Measurements from ENCODE around the gene LRP5.

The LRP5 gene

GRCh38 chr11:68367252-68367651 is 54.9 kb downstream of the LRP5 start:
- H3K4me3 Mint-ChIP-seq = no peak overlapping the region
- H3K27me3 Mint-ChIP-seq = no peaks in the 10 kb centered on the region
- H3K27ac Mint-ChIP-seq = no peak overlapping the region
- DNase-seq = no peak
- H3K9me3 Mint-ChIP-seq = no peaks in the 10 kb centered on the region
- H3K4me1 Mint-ChIP-seq (ENCODE audit: low read depth) = peaks cover 2% of the 10 kb centered on the region
- peaks cover 3% of the 10 kb centered on the region for H3K36me3 Mint-ChIP-seq (ENCODE audit: low read depth)

- Mint-ChIP-seq H3K27ac (no peak overlapping the region), H3K36me3 (ENCODE audit: low read depth) (peaks cover 3% of the 10 kb centered on the region), H3K4me1 (ENCODE audit: low read depth) (peaks cover 2% of the 10 kb centered on the region), H3K4me3 (no peak overlapping the region), H3K27me3 (no peaks in the 10 kb centered on the region), H3K9me3 (no peaks in the 10 kb centered on the region)
- no peak for DNase-seq
Measured at GRCh38 chr11:68369756-68370155, 57.4 kb downstream of the LRP5 start.

GRCh38 chr11:68370211-68371111 is 58.1 kb downstream of the LRP5 start:
- Mint-ChIP-seq H3K27me3 (no peaks in the 10 kb centered on the region), H3K36me3 (ENCODE audit: low read depth) (peaks cover 3% of the 10 kb centered on the region), H3K9me3 (no peaks in the 10 kb centered on the region), H3K4me3 (no peak overlapping the region), H3K4me1 (ENCODE audit: low read depth) (no peaks in the 10 kb centered on the region), H3K27ac (no peak overlapping the region)
- DNase-seq = no peak

- H3K4me1 Mint-ChIP-seq (ENCODE audit: low read depth) = no peaks in the 10 kb centered on the region
- peaks cover 3% of the 10 kb centered on the region for H3K36me3 Mint-ChIP-seq (ENCODE audit: low read depth)
- DNase-seq = no peak
- H3K9me3 Mint-ChIP-seq = no peaks in the 10 kb centered on the region
- H3K4me3 Mint-ChIP-seq = no peak overlapping the region
- no peak overlapping the region for H3K27ac Mint-ChIP-seq
- H3K27me3 Mint-ChIP-seq = no peaks in the 10 kb centered on the region
Measured at GRCh38 chr11:68371171-68372041, 59.0 kb downstream of the LRP5 start.

- Mint-ChIP-seq H3K9me3 (no peaks in the 10 kb centered on the region), H3K27ac (no peak overlapping the region)
Measured at GRCh38 chr11:68372114-68372513, 59.7 kb downstream of the LRP5 start.

GRCh38 chr11:68372625-68373024 is 60.2 kb downstream of the LRP5 start:
- no peak overlapping the region for H3K4me3 Mint-ChIP-seq
- H3K27ac Mint-ChIP-seq = no peak overlapping the region
- H3K36me3 Mint-ChIP-seq (ENCODE audit: low read depth) = peaks cover 2% of the 10 kb centered on the region
- no peaks in the 10 kb centered on the region for H3K27me3 Mint-ChIP-seq
- no peaks in the 10 kb centered on the region for H3K4me1 Mint-ChIP-seq (ENCODE audit: low read depth)
- no peaks in the 10 kb centered on the region for H3K9me3 Mint-ChIP-seq
- DNase-seq = no peak

More at GRCh38 chr11:68372114-68372513, 59.7 kb downstream of the LRP5 start:
- Mint-ChIP-seq H3K4me3 (no peak overlapping the region), H3K4me1 (ENCODE audit: low read depth) (no peaks in the 10 kb centered on the region), H3K27me3 (no peaks in the 10 kb centered on the region), H3K36me3 (ENCODE audit: low read depth) (peaks cover 3% of the 10 kb centered on the region)
- no peak for DNase-seq

GRCh38 chr11:68373189-68373814 is 60.9 kb downstream of the LRP5 start:
- Mint-ChIP-seq H3K27me3 (no peaks in the 10 kb centered on the region), H3K9me3 (no peaks in the 10 kb centered on the region), H3K4me3 (no peak overlapping the region), H3K36me3 (ENCODE audit: low read depth) (no peaks in the 10 kb centered on the region), H3K27ac (no peak overlapping the region), H3K4me1 (ENCODE audit: low read depth) (no peaks in the 10 kb centered on the region)
- DNase-seq = no peak

GRCh38 chr11:68373815-68374501 is 61.6 kb downstream of the LRP5 start:
- no peaks in the 10 kb centered on the region for H3K27me3 Mint-ChIP-seq
- no peaks in the 10 kb centered on the region for H3K4me1 Mint-ChIP-seq (ENCODE audit: low read depth)
- H3K27ac Mint-ChIP-seq = no peak overlapping the region
- H3K4me3 Mint-ChIP-seq = no peak overlapping the region
- H3K9me3 Mint-ChIP-seq = no peaks in the 10 kb centered on the region
- no peak for DNase-seq
- H3K36me3 Mint-ChIP-seq (ENCODE audit: low read depth) = no peaks in the 10 kb centered on the region

GRCh38 chr11:68374531-68374930 is 62.1 kb downstream of the LRP5 start:
- no peak for DNase-seq
- H3K4me3 Mint-ChIP-seq = no peak overlapping the region
- H3K27me3 Mint-ChIP-seq = no peaks in the 10 kb centered on the region
- no peaks in the 10 kb centered on the region for H3K4me1 Mint-ChIP-seq (ENCODE audit: low read depth)
- H3K27ac Mint-ChIP-seq = no peak overlapping the region
- H3K36me3 Mint-ChIP-seq (ENCODE audit: low read depth) = no peaks in the 10 kb centered on the region
- no peaks in the 10 kb centered on the region for H3K9me3 Mint-ChIP-seq

- Mint-ChIP-seq H3K27me3 (peaks cover 7% of the 10 kb centered on the region), H3K4me1 (ENCODE audit: low read depth) (peaks cover 4% of the 10 kb centered on the region), H3K9me3 (no peaks in the 10 kb centered on the region), H3K4me3 (no peak overlapping the region), H3K36me3 (ENCODE audit: low read depth) (no peaks in the 10 kb centered on the region), H3K27ac (no peak overlapping the region)
- no peak for DNase-seq
Measured at GRCh38 chr11:68375337-68375736, 62.9 kb downstream of the LRP5 start.

- DNase-seq = no peak
- no peaks in the 10 kb centered on the region for H3K36me3 Mint-ChIP-seq (ENCODE audit: low read depth)
- H3K9me3 Mint-ChIP-seq = no peaks in the 10 kb centered on the region
- H3K4me3 Mint-ChIP-seq = no peak overlapping the region
- no peak overlapping the region for H3K27ac Mint-ChIP-seq
- H3K27me3 Mint-ChIP-seq = peaks cover 8% of the 10 kb centered on the region
- H3K4me1 Mint-ChIP-seq (ENCODE audit: low read depth) = peaks cover 9% of the 10 kb centered on the region
Measured at GRCh38 chr11:68375766-68376165, 63.4 kb downstream of the LRP5 start.

GRCh38 chr11:68377389-68377795 is 65.0 kb downstream of the LRP5 start:
- no peak for DNase-seq
- peaks cover 12% of the 10 kb centered on the region for H3K4me1 Mint-ChIP-seq (ENCODE audit: low read depth)
- H3K27ac Mint-ChIP-seq = no peak overlapping the region
- H3K4me3 Mint-ChIP-seq = no peak overlapping the region
- H3K9me3 Mint-ChIP-seq = no peaks in the 10 kb centered on the region
- H3K36me3 Mint-ChIP-seq (ENCODE audit: low read depth) = no peaks in the 10 kb centered on the region
- peaks cover 8% of the 10 kb centered on the region for H3K27me3 Mint-ChIP-seq

- Mint-ChIP-seq H3K4me1 (ENCODE audit: low read depth) (peaks cover 12% of the 10 kb centered on the region), H3K9me3 (no peaks in the 10 kb centered on the region), H3K36me3 (ENCODE audit: low read depth) (no peaks in the 10 kb centered on the region), H3K4me3 (no peak overlapping the region), H3K27ac (no peak overlapping the region), H3K27me3 (peaks cover 8% of the 10 kb centered on the region)
- no peak for DNase-seq
Measured at GRCh38 chr11:68379206-68379605, 66.8 kb downstream of the LRP5 start.
